SH-SY5Y (cell line): Measurements from ENCODE around the gene CTDSPL.

Experiments used
- GATA2 ChIP-seq: IDR thresholded peaks from 2 replicates; pipeline ENCODE4 v1.6.1; 2011; ENCODE audit warnings: mild to moderate bottlenecking, low read depth, low read length
- GATA3 ChIP-seq: IDR thresholded peaks from 2 replicates; pipeline ENCODE4 v1.6.1; 2011; ENCODE audit warnings: low read depth, mild to moderate bottlenecking, low read length, moderate library complexity

Gene CTDSPL

GRCh38 chr3:37861620-37862041, at the start of gene CTDSPL:
CTDSPL (plus strand) TSS chr3:37861880; CDS start chr3:37862200, 320 bp downstream.
- TF ChIP-seq GATA3 (no peak), GATA2 (no peak)

GRCh38 chr3:37812499-37812896, 49.2 kb upstream of the CTDSPL start:
- TF ChIP-seq GATA2 (no peak), GATA3 (no peak)

- TF ChIP-seq GATA2 (no peak), GATA3 (no peak)
Observed at GRCh38 chr3:37813403-37813802, 48.3 kb upstream of the CTDSPL start.

GRCh38 chr3:37814547-37814946, 47.1 kb upstream of the CTDSPL start:
- no peak for TF ChIP-seq GATA3
- no peak for TF ChIP-seq GATA2

GRCh38 chr3:37816271-37816670, 45.4 kb upstream of the CTDSPL start:
- TF ChIP-seq GATA3 = no peak
- TF ChIP-seq GATA2 = no peak

GRCh38 chr3:37819591-37819990, 42.1 kb upstream of the CTDSPL start:
- TF ChIP-seq GATA3 = peak; percentile 28; the same call in 1 of the 2 replicates
- peak; percentile 14; the same call in 1 of the 2 replicates for TF ChIP-seq GATA2

- no peak for TF ChIP-seq GATA2
Observed at GRCh38 chr3:37820286-37820685, 41.4 kb upstream of the CTDSPL start.

GRCh38 chr3:37823189-37823588, 38.5 kb upstream of the CTDSPL start:
- no peak for TF ChIP-seq GATA3
- TF ChIP-seq GATA2 = no peak

GRCh38 chr3:37824090-37824953, 37.4 kb upstream of the CTDSPL start:
- TF ChIP-seq GATA2 = no peak
- no peak for TF ChIP-seq GATA3

- no peak for TF ChIP-seq GATA3
- TF ChIP-seq GATA2 = no peak
Observed at GRCh38 chr3:37824954-37825328, 36.7 kb upstream of the CTDSPL start.

- TF ChIP-seq GATA2 = no peak
- no peak for TF ChIP-seq GATA3
Observed at GRCh38 chr3:37825744-37826400, 35.8 kb upstream of the CTDSPL start.

- TF ChIP-seq GATA2 (no peak), GATA3 (no peak)
Observed at GRCh38 chr3:37826502-37826901, 35.2 kb upstream of the CTDSPL start.

GRCh38 chr3:37826933-37827332, 34.7 kb upstream of the CTDSPL start:
- no peak for TF ChIP-seq GATA2
- no peak for TF ChIP-seq GATA3

GRCh38 chr3:37832480-37832879, 29.2 kb upstream of the CTDSPL start:
- TF ChIP-seq GATA3 = no peak
- no peak for TF ChIP-seq GATA2

GRCh38 chr3:37833302-37834186, 28.1 kb upstream of the CTDSPL start:
- TF ChIP-seq GATA2 (no peak), GATA3 (no peak)
